Trophoblast cell (in vitro differentiated cells and primary cell): ENCODE results near the gene LKAAEAR1.
A peak's percentile ranks its signal among the peaks of the same experiment; 100 is the strongest.

Source experiments
- DNase-seq, 2 donors: peaks; one replicate each; pipeline ENCODE4 v3.0.0-alpha.2; 2016
- H2AFZ ChIP-seq: 2 replicates; pipeline ENCODE4 v1.6.1; 2013; ENCODE audit warnings: low read length, moderate library complexity, mild to moderate bottlenecking; ENCODE audit not compliant: insufficient read depth, poor library complexity
- H2AK5ac ChIP-seq: 2 replicates; pipeline ENCODE4 v1.6.1; 2013; ENCODE audit warnings: mild to moderate bottlenecking, low read length
- H2BK120ac ChIP-seq: 2 replicates; pipeline ENCODE4 v1.6.1; 2013; ENCODE audit warnings: low read length, mild to moderate bottlenecking, moderate library complexity; ENCODE audit not compliant: insufficient read depth, poor library complexity
- H2BK12ac ChIP-seq: 2 replicates; pipeline ENCODE4 v1.6.1; 2013; ENCODE audit warnings: mild to moderate bottlenecking, low read length, moderate library complexity
- H2BK5ac ChIP-seq: 2 replicates; pipeline ENCODE4 v1.6.1; 2013; ENCODE audit warnings: low read length, low read depth, moderate library complexity, mild to moderate bottlenecking; ENCODE audit not compliant: poor library complexity
- H3K14ac ChIP-seq: 2 replicates; pipeline ENCODE4 v1.6.1; 2013; ENCODE audit warnings: mild to moderate bottlenecking, low read length
- H3K18ac ChIP-seq: 2 replicates; pipeline ENCODE4 v1.6.1; 2013; ENCODE audit warnings: mild to moderate bottlenecking, low read length
- H3K23ac ChIP-seq: 2 replicates; pipeline ENCODE4 v1.6.1; 2013; ENCODE audit warnings: low read length
- H3K27ac ChIP-seq: 2 replicates; pipeline ENCODE4 v1.5.1; 2013; ENCODE audit warnings: low read depth, mild to moderate bottlenecking, inconsistent platforms, low read length, moderate library complexity
- H3K27me3 ChIP-seq: 2 replicates; pipeline ENCODE4 v1.6.1; 2013; ENCODE audit warnings: inconsistent platforms, mild to moderate bottlenecking, low read length, moderate library complexity; ENCODE audit not compliant: insufficient read depth
- H3K36me3 ChIP-seq, 2 experiments: 1 replicate in 1 of 2; 2 replicates in 1 of 2; pipeline ENCODE4 v1.6.1; 2013; ENCODE audit warnings: low read length in 2 of 2, mild to moderate bottlenecking in 2 of 2, moderate library complexity in 1 of 2; ENCODE audit not compliant: insufficient read depth in 2 of 2, control insufficient read depth in 1 of 2
- H3K4ac ChIP-seq: 2 replicates; pipeline ENCODE4 v1.6.1; 2013; ENCODE audit warnings: low read depth, mild to moderate bottlenecking, low read length, moderate library complexity
- H3K4me1 ChIP-seq, 2 experiments: 1 replicate in 1 of 2; 2 replicates in 1 of 2; pipeline ENCODE4 v1.6.1; 2013; ENCODE audit warnings: low read length in 2 of 2, mild to moderate bottlenecking in 2 of 2, moderate library complexity in 1 of 2; ENCODE audit not compliant: insufficient read depth in 2 of 2, control insufficient read depth in 1 of 2
- H3K4me2 ChIP-seq: 2 replicates; pipeline ENCODE4 v1.6.1; 2013; ENCODE audit warnings: inconsistent platforms, mild to moderate bottlenecking, low read length, moderate library complexity
- H3K4me3 ChIP-seq: 2 replicates; pipeline ENCODE4 v1.5.1; 2013; ENCODE audit warnings: mild to moderate bottlenecking, low read depth, low read length, inconsistent platforms
- H3K79me1 ChIP-seq: one replicate; pipeline ENCODE4 v1.6.1; 2013; ENCODE audit warnings: low read length
- H3K79me2 ChIP-seq: 2 replicates; pipeline ENCODE4 v1.6.1; 2013; ENCODE audit warnings: low read length, mild to moderate bottlenecking; ENCODE audit not compliant: control insufficient read depth, insufficient read depth, poor library complexity
- H3K9ac ChIP-seq: 2 replicates; pipeline ENCODE4 v1.6.1; 2013; ENCODE audit warnings: mild to moderate bottlenecking, low read length
- H3K9me3 ChIP-seq: 2 replicates; pipeline ENCODE4 v1.6.1; 2013; ENCODE audit warnings: low read depth, mild to moderate bottlenecking, control low read depth, inconsistent platforms, low read length; ENCODE audit not compliant: insufficient read depth
- H4K12ac ChIP-seq: 2 replicates; pipeline ENCODE4 v1.6.1; 2013; ENCODE audit warnings: low read depth, mild to moderate bottlenecking, low read length, moderate library complexity
- H4K8ac ChIP-seq: 2 replicates; pipeline ENCODE4 v1.6.1; 2013; ENCODE audit warnings: low read depth, mild to moderate bottlenecking, low read length, moderate library complexity
- H4K91ac ChIP-seq: one replicate; pipeline ENCODE4 v1.6.1; 2013; ENCODE audit warnings: low read depth, mild to moderate bottlenecking, low read length, moderate library complexity
- WGBS: extraction: QIAGEN DNeasy Blood & Tissue Kit; methylation state at CpG from one replicate; pipeline ENCODE4 v1.1.7; 2013; ENCODE audit warnings: missing lambda C conversion rate; ENCODE audit not compliant: insufficient read length, insufficient coverage; ENCODE audit errors: extremely low coverage; 5-methylcytosine and 5-hydroxymethylcytosine counted together

LKAAEAR1 gene

GRCh38 chr20:64102647-64103354 is 18.6 kb upstream of the LKAAEAR1 start:
- no peak overlapping the region for H3K18ac ChIP-seq
- no CpG with 5 or more reads among the region's 30 CpGs for WGBS
- peaks cover 4% of the 10 kb centered on the region for H3K9me3 ChIP-seq
- H3K9ac ChIP-seq: no peak overlapping the region
- no peak overlapping the region for H3K4me3 ChIP-seq
- H3K27ac ChIP-seq: no peak overlapping the region
- H3K79me2 ChIP-seq: no peaks in the 10 kb centered on the region
- no peak overlapping the region for H3K14ac ChIP-seq
- peak overlapping the region; percentile 52 for H3K4me2 ChIP-seq
- H4K91ac ChIP-seq: no peak overlapping the region
- no peak overlapping the region for H2BK12ac ChIP-seq
- H2BK5ac ChIP-seq: no peak overlapping the region
- no peak overlapping the region for H3K23ac ChIP-seq
- peaks cover 0 to 2% of the 10 kb centered on the region in 2 experiments for H3K4me1 ChIP-seq
- peaks cover 6% of the 10 kb centered on the region for H3K27me3 ChIP-seq
- H3K79me1 ChIP-seq: no peaks in the 10 kb centered on the region
- DNase-seq: no peak
- H3K36me3 ChIP-seq: no peaks in the 10 kb centered on the region
- no peak overlapping the region for H2AK5ac ChIP-seq
- H2AFZ ChIP-seq: peak overlapping the region; percentile 32
- H4K12ac ChIP-seq: no peak overlapping the region
- no peak overlapping the region for H2BK120ac ChIP-seq
- H4K8ac ChIP-seq: no peak overlapping the region
- H3K4ac ChIP-seq: no peak overlapping the region

GRCh38 chr20:64101731-64102621 is 17.8 kb upstream of the LKAAEAR1 start:
- H3K27me3 ChIP-seq: peaks cover 6% of the 10 kb centered on the region
- H3K79me1 ChIP-seq: no peaks in the 10 kb centered on the region
- no peak overlapping the region for H4K91ac ChIP-seq
- no peak overlapping the region for H3K9ac ChIP-seq
- H3K4me3 ChIP-seq: no peak overlapping the region
- no peak overlapping the region for H2BK5ac ChIP-seq
- H2AFZ ChIP-seq: no peak overlapping the region
- no peak overlapping the region for H2BK120ac ChIP-seq
- DNase-seq: peak in 1 of 2 donors; percentile 24
- H3K4ac ChIP-seq: no peak overlapping the region
- peaks cover 4% of the 10 kb centered on the region for H3K9me3 ChIP-seq
- H2AK5ac ChIP-seq: no peak overlapping the region
- H3K18ac ChIP-seq: no peak overlapping the region
- WGBS: no CpG with 5 or more reads among the region's 64 CpGs
- H3K79me2 ChIP-seq: no peaks in the 10 kb centered on the region
- no peak overlapping the region for H3K27ac ChIP-seq
- no peak overlapping the region for H4K8ac ChIP-seq
- H4K12ac ChIP-seq: no peak overlapping the region
- no peak overlapping the region for H2BK12ac ChIP-seq
- no peak overlapping the region for H3K14ac ChIP-seq
- peaks cover 0 to 2% of the 10 kb centered on the region in 2 experiments for H3K4me1 ChIP-seq
- peak overlapping the region; percentile 52 for H3K4me2 ChIP-seq
- no peak overlapping the region for H3K23ac ChIP-seq
- no peaks in the 10 kb centered on the region for H3K36me3 ChIP-seq

- Histone ChIP-seq H4K91ac (no peak overlapping the region), H3K79me1 (no peaks in the 10 kb centered on the region), H3K36me3 (no peaks in the 10 kb centered on the region), H3K4me3 (no peak overlapping the region), H3K4me2 (no peak overlapping the region), H4K12ac (no peak overlapping the region), H3K9me3 (peaks cover 9% of the 10 kb centered on the region), H4K8ac (no peak overlapping the region), H3K14ac (no peak overlapping the region), H3K4me1 (peaks cover 0 to 2% of the 10 kb centered on the region in 2 experiments), H2AFZ (no peak overlapping the region), H2BK120ac (no peak overlapping the region), H3K27me3 (peaks cover 6% of the 10 kb centered on the region), H3K9ac (no peak overlapping the region), H3K4ac (no peak overlapping the region), H3K79me2 (no peaks in the 10 kb centered on the region), H3K27ac (no peak overlapping the region), H2BK12ac (no peak overlapping the region), H2BK5ac (no peak overlapping the region), H3K18ac (no peak overlapping the region), H2AK5ac (no peak overlapping the region), H3K23ac (no peak overlapping the region)
- no peak for DNase-seq
- no CpG with 5 or more reads among the region's 9 CpGs for WGBS
These were observed 16.9 kb upstream of the LKAAEAR1 start for GRCh38 chr20:64100946-64101688.

- Histone ChIP-seq H4K12ac (no peak overlapping the region), H3K9ac (no peak overlapping the region)
These were observed 16.3 kb upstream of the LKAAEAR1 start for GRCh38 chr20:64100566-64100888.

More at GRCh38 chr20:64100566-64100888, 16.3 kb upstream of the LKAAEAR1 start:
- Histone ChIP-seq H3K14ac (no peak overlapping the region), H3K18ac (no peak overlapping the region), H2AK5ac (no peak overlapping the region), H3K4me3 (no peak overlapping the region), H3K27me3 (peaks cover 6% of the 10 kb centered on the region), H4K91ac (no peak overlapping the region), H2AFZ (no peak overlapping the region), H3K27ac (no peak overlapping the region), H3K79me2 (no peaks in the 10 kb centered on the region), H3K4me1 (peaks cover 0 to 2% of the 10 kb centered on the region in 2 experiments), H2BK5ac (no peak overlapping the region), H3K4ac (no peak overlapping the region), H2BK120ac (no peak overlapping the region), H3K9me3 (peaks cover 11% of the 10 kb centered on the region), H3K4me2 (no peak overlapping the region), H4K8ac (no peak overlapping the region), H2BK12ac (no peak overlapping the region), H3K79me1 (no peaks in the 10 kb centered on the region), H3K36me3 (no peaks in the 10 kb centered on the region), H3K23ac (no peak overlapping the region)
- no peak for DNase-seq
- WGBS: no CpG with 5 or more reads among the region's 4 CpGs
